HL-60 (cell line): ENCODE results near the gene TDRKH.

Source experiments
- DNase-seq, 2 experiments: peaks; one replicate each; pipeline ENCODE4 v3.0.0-alpha.2; 2010 to 2020; ENCODE audit warnings: low read depth in 1 of 2, low spot score in 1 of 2
- H3K27ac ChIP-seq: fragments of 250-450 bp; sonication (Bioruptor Pico); replicated peaks from 2 replicates; pipeline ENCODE4 v1.5.1; 2020; ENCODE audit warnings: mild to moderate bottlenecking, moderate library complexity
- H3K27me3 ChIP-seq: fragments of 250-450 bp; sonication (Bioruptor Pico); 2 replicates; pipeline ENCODE4 v1.5.1; 2021; ENCODE audit warnings: mild to moderate bottlenecking, moderate library complexity; ENCODE audit not compliant: insufficient read depth, poor library complexity, severe bottlenecking
- H3K4me3 ChIP-seq: replicated peaks from 2 replicates; pipeline ENCODE4 v1.5.1; 2011; ENCODE audit warnings: mild to moderate bottlenecking, control low read depth, low read length; ENCODE audit not compliant: insufficient read depth
- CTCF ChIP-seq: IDR thresholded peaks from one replicate; pipeline ENCODE4 v1.5.1; 2011; ENCODE audit warnings: low read length, control low read depth, inconsistent platforms; ENCODE audit not compliant: insufficient read depth
- GABPA ChIP-seq: IDR thresholded peaks from 2 replicates; pipeline ENCODE4 v1.6.1; 2012; ENCODE audit warnings: low read depth
- POLR2AphosphoS5 ChIP-seq: IDR thresholded peaks from 2 replicates; pipeline ENCODE4 v1.6.1; 2012; ENCODE audit warnings: low read depth
- SPI1 ChIP-seq: IDR thresholded peaks from 2 replicates; pipeline ENCODE4 v1.6.1; 2012; ENCODE audit warnings: low read depth, mild to moderate bottlenecking, borderline replicate concordance
- TF ChIP-seq, protein P1 (sequence below): IDR thresholded peaks from 2 replicates; pipeline ENCODE4 v1.6.1; 2012; ENCODE audit warnings: low read depth; ENCODE audit not compliant: insufficient replicate concordance

The TDRKH gene

GRCh38 chr1:151837884-151838221, 47.6 kb upstream of the TDRKH start:
- TF ChIP-seq CTCF (no peak), POLR2AphosphoS5 (no peak), SPI1 (no peak), GABPA (no peak)
- TF ChIP-seq, protein P1, sequence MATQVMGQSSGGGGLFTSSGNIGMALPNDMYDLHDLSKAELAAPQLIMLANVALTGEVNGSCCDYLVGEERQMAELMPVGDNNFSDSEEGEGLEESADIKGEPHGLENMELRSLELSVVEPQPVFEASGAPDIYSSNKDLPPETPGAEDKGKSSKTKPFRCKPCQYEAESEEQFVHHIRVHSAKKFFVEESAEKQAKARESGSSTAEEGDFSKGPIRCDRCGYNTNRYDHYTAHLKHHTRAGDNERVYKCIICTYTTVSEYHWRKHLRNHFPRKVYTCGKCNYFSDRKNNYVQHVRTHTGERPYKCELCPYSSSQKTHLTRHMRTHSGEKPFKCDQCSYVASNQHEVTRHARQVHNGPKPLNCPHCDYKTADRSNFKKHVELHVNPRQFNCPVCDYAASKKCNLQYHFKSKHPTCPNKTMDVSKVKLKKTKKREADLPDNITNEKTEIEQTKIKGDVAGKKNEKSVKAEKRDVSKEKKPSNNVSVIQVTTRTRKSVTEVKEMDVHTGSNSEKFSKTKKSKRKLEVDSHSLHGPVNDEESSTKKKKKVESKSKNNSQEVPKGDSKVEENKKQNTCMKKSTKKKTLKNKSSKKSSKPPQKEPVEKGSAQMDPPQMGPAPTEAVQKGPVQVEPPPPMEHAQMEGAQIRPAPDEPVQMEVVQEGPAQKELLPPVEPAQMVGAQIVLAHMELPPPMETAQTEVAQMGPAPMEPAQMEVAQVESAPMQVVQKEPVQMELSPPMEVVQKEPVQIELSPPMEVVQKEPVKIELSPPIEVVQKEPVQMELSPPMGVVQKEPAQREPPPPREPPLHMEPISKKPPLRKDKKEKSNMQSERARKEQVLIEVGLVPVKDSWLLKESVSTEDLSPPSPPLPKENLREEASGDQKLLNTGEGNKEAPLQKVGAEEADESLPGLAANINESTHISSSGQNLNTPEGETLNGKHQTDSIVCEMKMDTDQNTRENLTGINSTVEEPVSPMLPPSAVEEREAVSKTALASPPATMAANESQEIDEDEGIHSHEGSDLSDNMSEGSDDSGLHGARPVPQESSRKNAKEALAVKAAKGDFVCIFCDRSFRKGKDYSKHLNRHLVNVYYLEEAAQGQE = no peak
- DNase-seq = no peak
- Histone ChIP-seq H3K27me3 (peaks cover 31% of the 10 kb centered on the region), H3K4me3 (no peak overlapping the region), H3K27ac (no peak overlapping the region)

- DNase-seq = no peak
- no peak for TF ChIP-seq SPI1
- TF ChIP-seq CTCF = no peak
- TF ChIP-seq GABPA = no peak
- TF ChIP-seq, protein P1 = no peak
- TF ChIP-seq POLR2AphosphoS5 = no peak
- Histone ChIP-seq H3K27ac (no peak overlapping the region), H3K27me3 (peaks cover 31% of the 10 kb centered on the region), H3K4me3 (no peak overlapping the region)
These were observed 46.9 kb upstream of the TDRKH start for GRCh38 chr1:151837197-151837596.

DNA sequence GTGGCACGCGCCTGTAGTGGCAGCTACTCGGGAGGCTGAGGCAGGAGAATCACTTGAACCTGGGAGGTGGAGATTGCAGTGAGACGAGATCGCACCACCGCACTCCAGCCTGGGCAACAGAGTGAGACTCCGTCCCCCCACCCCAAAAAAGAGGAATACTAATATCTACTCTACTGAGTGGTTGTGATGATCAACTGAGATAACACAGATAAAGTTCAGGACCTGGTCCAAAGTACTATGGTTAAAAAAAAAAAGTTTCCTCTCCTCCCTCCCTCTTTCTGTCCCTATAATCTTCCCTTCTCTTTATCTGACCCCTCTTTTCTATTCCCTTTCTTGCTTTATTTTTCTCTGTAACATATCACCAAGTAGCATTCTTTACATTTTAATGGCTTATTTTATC, 45.3 kb upstream of the TDRKH start:
- TF ChIP-seq, protein P1 = no peak
- TF ChIP-seq GABPA (no peak), CTCF (no peak), SPI1 (no peak)
- no peak for DNase-seq
- no peak overlapping the region for H3K4me3 ChIP-seq
- peaks cover 27% of the 10 kb centered on the region for H3K27me3 ChIP-seq
- no peak overlapping the region for H3K27ac ChIP-seq
